Endothelial cell (in vitro differentiated cells): ENCODE results near the gene HCRT. TPM values are rescaled to one million over a fixed set of nuclear protein-coding genes. Genes with fewer than 3 reads are reported as not detected.

Source experiments
- DNase-seq: peaks from one replicate; pipeline ENCODE4 v3.0.0; 2021; ENCODE audit warnings: low spot score
- H3K27ac Mint-ChIP-seq: one replicate; pipeline ENCODE4 v1.8.0; 2021; ENCODE audit warnings: mixed read lengths, inconsistent platforms; ENCODE audit not compliant: unreplicated experiment
- H3K27me3 Mint-ChIP-seq: one replicate; pipeline ENCODE4 v1.8.0; 2021; ENCODE audit warnings: mild to moderate bottlenecking, moderate library complexity, mixed read lengths, inconsistent platforms; ENCODE audit not compliant: unreplicated experiment
- H3K36me3 Mint-ChIP-seq: one replicate; pipeline ENCODE4 v1.8.0; 2021; ENCODE audit warnings: mild to moderate bottlenecking, low read depth, mixed read lengths, inconsistent platforms; ENCODE audit not compliant: unreplicated experiment
- H3K4me1 Mint-ChIP-seq: one replicate; pipeline ENCODE4 v1.8.0; 2021; ENCODE audit warnings: mild to moderate bottlenecking, mixed read lengths, inconsistent platforms; ENCODE audit not compliant: unreplicated experiment
- H3K4me3 Mint-ChIP-seq: one replicate; pipeline ENCODE4 v1.8.0; 2021; ENCODE audit warnings: mild to moderate bottlenecking, mixed read lengths, inconsistent platforms; ENCODE audit not compliant: unreplicated experiment
- H3K9me3 Mint-ChIP-seq: one replicate; pipeline ENCODE4 v1.8.0; 2021; ENCODE audit warnings: mixed read lengths, inconsistent platforms; ENCODE audit not compliant: unreplicated experiment
- long read RNA-seq: library from polyadenylated mRNA; unstranded; transcript quantifications from one replicate; pipeline ENCODE4 v2.0.0, GENCODE V29; 2020; ENCODE audit not compliant: unreplicated experiment
- total RNA-seq: library from RNA; stranded (reverse); fragmentation: NEBNext Ultra II Directional; extraction: Animal tissue kit (Norgen Biotek cat#: 25700); gene quantifications from one replicate; pipeline ENCODE4 v1.2.1, GENCODE V29; 2021; ENCODE audit not compliant: unreplicated experiment
- TF ChIP-seq, protein P1 (sequence below): fragments of 200-600 bp; sonication (generic); IDR thresholded peaks from one replicate; pipeline ENCODE4 v1.5.0; 2021; ENCODE audit warnings: antibody characterized with exemption; ENCODE audit not compliant: unreplicated experiment

HCRT gene, protein sequence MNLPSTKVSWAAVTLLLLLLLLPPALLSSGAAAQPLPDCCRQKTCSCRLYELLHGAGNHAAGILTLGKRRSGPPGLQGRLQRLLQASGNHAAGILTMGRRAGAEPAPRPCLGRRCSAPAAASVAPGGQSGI
- total RNA-seq = not detected
- long read RNA-seq, partial matches to known transcripts = 0 of 1 reads
- long read RNA-seq, other reads (novel, unspliced or antisense) = 1 of 1 reads

DNA sequence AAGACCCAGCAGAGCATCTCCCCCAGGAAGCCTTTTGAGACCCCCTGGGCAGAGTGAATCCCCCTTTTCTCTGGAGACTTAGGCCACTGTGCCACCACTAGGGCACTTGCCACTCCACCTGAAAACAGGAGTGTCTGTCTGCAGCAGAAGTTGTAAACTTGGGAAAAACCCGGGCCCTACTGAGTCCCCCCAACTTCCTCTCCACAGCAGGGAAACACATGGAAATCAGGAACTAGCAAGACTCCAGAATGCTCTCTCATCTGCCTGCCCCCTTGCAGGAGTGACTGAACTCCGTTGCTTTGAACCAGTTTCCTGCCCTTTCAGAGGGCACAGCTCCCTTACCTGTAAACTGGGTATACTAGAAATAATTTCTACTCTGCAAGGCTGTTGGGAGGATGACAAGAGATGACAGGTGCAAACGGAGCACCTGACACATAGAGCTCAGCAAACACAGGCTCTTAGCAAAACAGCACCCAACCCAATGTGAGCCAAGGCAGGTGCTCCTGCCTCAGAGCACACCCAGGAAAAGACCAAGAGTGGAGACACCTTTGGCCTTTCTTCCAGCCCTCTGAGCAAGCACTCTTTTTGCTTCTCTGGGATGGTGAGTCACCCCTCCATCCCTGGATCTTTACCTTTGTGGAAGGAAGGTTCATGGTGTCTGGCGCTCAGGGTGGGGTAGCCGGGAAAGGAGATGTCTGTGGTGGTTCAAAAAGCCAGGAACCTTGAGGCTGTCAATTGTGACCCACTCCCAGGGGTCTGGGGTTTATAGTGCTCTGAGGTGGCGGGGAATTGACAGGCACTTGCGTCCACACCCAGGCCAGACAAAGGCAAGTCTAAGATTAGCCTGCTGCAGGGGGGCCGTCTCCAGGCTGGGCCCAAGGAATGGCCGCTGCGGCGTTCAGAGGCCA, at the start of gene HCRT:
Gene HCRT, minus strand, starts transcription at position 740 of the 908 bp plus-strand sequence. Its CDS starts 87 bp downstream, at position 653.
- H3K27ac Mint-ChIP-seq = no peak within 1 kb of the TSS
- no peaks in the 10 kb centered on the region for H3K9me3 Mint-ChIP-seq
- DNase-seq = no peak
- TF ChIP-seq, protein P1, sequence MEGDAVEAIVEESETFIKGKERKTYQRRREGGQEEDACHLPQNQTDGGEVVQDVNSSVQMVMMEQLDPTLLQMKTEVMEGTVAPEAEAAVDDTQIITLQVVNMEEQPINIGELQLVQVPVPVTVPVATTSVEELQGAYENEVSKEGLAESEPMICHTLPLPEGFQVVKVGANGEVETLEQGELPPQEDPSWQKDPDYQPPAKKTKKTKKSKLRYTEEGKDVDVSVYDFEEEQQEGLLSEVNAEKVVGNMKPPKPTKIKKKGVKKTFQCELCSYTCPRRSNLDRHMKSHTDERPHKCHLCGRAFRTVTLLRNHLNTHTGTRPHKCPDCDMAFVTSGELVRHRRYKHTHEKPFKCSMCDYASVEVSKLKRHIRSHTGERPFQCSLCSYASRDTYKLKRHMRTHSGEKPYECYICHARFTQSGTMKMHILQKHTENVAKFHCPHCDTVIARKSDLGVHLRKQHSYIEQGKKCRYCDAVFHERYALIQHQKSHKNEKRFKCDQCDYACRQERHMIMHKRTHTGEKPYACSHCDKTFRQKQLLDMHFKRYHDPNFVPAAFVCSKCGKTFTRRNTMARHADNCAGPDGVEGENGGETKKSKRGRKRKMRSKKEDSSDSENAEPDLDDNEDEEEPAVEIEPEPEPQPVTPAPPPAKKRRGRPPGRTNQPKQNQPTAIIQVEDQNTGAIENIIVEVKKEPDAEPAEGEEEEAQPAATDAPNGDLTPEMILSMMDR = no peak
- peaks cover 10% of the 10 kb centered on the region for H3K27me3 Mint-ChIP-seq
- no peak within 1 kb of the TSS for H3K4me3 Mint-ChIP-seq
- peaks cover 33% of the 10 kb centered on the region for H3K4me1 Mint-ChIP-seq
- peaks cover 4% of the 10 kb centered on the region for H3K36me3 Mint-ChIP-seq

DNA sequence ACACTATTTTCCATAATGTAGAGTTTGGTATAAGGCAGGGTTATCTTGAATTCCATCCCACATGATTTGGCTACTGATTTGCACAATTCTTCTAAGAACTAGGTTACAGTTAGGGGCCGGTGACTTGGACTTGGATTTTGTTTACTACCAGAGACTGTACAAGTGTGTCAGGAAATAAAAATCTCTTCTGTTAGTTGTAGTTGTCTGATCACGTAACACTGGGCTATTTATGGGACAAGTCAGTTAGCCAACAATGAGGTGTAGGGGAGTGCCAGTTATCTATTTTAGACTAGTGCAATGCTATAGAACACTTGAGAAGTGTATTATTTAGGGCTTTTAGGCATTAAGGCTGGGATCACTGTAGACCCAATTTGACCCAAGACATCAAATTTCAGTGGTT, 48.7 kb upstream of the HCRT start:
- Mint-ChIP-seq H3K27ac (no peak overlapping the region), H3K27me3 (no peaks in the 10 kb centered on the region), H3K4me1 (no peaks in the 10 kb centered on the region), H3K36me3 (no peaks in the 10 kb centered on the region), H3K9me3 (no peaks in the 10 kb centered on the region), H3K4me3 (no peak overlapping the region)
- no peak for DNase-seq
- TF ChIP-seq, protein P1 = no peak

DNA sequence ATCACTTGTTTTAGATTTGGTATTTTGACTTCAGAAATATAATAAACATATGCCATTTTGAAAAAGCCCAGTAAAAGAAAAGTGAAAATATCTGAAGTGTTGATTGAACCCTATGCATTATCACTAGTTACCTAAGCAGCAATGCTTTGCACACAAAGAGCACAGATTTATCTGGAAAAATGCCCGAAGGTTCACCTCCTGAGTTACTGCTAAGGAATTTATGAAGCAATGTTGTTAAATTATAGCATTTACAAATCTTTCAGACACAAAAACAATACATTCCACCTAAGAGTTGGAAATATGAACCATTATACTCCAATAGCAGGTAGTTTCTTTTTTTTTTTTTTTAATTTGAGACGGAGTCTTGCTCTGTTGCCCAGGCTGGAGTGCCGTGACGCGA, 47.9 kb upstream of the HCRT start:
- H3K9me3 Mint-ChIP-seq = no peaks in the 10 kb centered on the region
- H3K36me3 Mint-ChIP-seq = no peaks in the 10 kb centered on the region
- no peaks in the 10 kb centered on the region for H3K27me3 Mint-ChIP-seq
- peaks cover 8% of the 10 kb centered on the region for H3K4me1 Mint-ChIP-seq
- H3K4me3 Mint-ChIP-seq = no peak overlapping the region
- no peak for DNase-seq
- no peak overlapping the region for H3K27ac Mint-ChIP-seq
- TF ChIP-seq, protein P1 = no peak

DNA sequence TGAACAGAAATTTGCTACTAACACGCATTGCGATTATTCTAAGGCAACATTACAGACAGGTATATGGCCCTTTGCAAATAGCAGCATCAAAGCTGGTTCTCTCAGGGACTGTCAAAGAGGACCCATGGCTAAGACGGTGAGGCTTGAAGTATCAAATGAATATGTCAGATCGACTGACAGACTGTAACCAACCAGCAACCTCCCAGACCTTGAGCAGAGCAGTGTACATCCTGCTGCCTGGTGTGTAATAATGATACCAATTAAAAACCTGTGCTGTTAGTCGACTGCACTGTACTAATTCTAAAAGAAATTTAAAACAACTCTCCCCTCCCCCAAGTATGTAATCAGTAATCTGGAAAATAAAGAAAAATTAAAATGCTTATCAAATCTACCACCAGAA, 45.0 kb upstream of the HCRT start:
- no peak for DNase-seq
- TF ChIP-seq, protein P1 = no peak
- H3K36me3 Mint-ChIP-seq = no peaks in the 10 kb centered on the region
- no peaks in the 10 kb centered on the region for H3K9me3 Mint-ChIP-seq
- H3K27me3 Mint-ChIP-seq = no peaks in the 10 kb centered on the region
- H3K27ac Mint-ChIP-seq = no peak overlapping the region
- H3K4me3 Mint-ChIP-seq = no peak overlapping the region
- peaks cover 19% of the 10 kb centered on the region for H3K4me1 Mint-ChIP-seq
